GM23248 (cell line): ENCODE data around the gene HINT3. TPM values are rescaled to one million over a fixed set of nuclear protein-coding genes. Genes with fewer than 3 reads are reported as not detected.
"Not testable (repeated sequence)": the region's sequence is repeated elsewhere in the genome, so short reads cannot be mapped to it uniquely, and the experiment has no call there.

Source experiments
- DNase-seq: peaks from one replicate; pipeline ENCODE4 v3.0.0-alpha.2; 2015
- H2AFZ ChIP-seq: fragments of 200-600 bp; sonication (generic); 2 replicates; pipeline ENCODE4 v1.6.1; 2016; ENCODE audit warnings: antibody characterized with exemption
- H3F3A ChIP-seq: fragments of 200-600 bp; sonication (generic); 2 replicates; pipeline ENCODE4 v1.6.1; 2016; ENCODE audit warnings: mild to moderate bottlenecking, antibody characterized with exemption, mixed run types; ENCODE audit not compliant: insufficient read depth
- H3K27ac ChIP-seq: fragments of 200-600 bp; sonication (generic); 2 replicates; pipeline ENCODE4 v1.5.1; 2016; ENCODE audit warnings: mild to moderate bottlenecking
- H3K27me3 ChIP-seq: fragments of 200-600 bp; sonication (generic); replicated peaks from 2 replicates; pipeline ENCODE4 v1.6.1; 2016; ENCODE audit warnings: mild to moderate bottlenecking; ENCODE audit not compliant: insufficient read depth
- H3K36me3 ChIP-seq: fragments of 200-600 bp; sonication (generic); 2 replicates; pipeline ENCODE4 v1.6.1; 2016; ENCODE audit warnings: low read depth, mild to moderate bottlenecking
- H3K4me1 ChIP-seq: fragments of 200-600 bp; sonication (generic); 2 replicates; pipeline ENCODE4 v1.6.1; 2016; ENCODE audit warnings: mild to moderate bottlenecking; ENCODE audit not compliant: insufficient read depth
- H3K4me2 ChIP-seq: fragments of 200-600 bp; sonication (generic); one replicate; pipeline ENCODE4 v1.6.1; 2016; ENCODE audit warnings: mild to moderate bottlenecking; ENCODE audit not compliant: unreplicated experiment
- H3K4me3 ChIP-seq: fragments of 200-600 bp; sonication (generic); 2 replicates; pipeline ENCODE4 v1.5.1; 2016; ENCODE audit warnings: mild to moderate bottlenecking
- H3K79me2 ChIP-seq: fragments of 200-600 bp; sonication (generic); 2 replicates; pipeline ENCODE4 v1.6.1; 2016; ENCODE audit warnings: mild to moderate bottlenecking; ENCODE audit not compliant: insufficient read depth
- H3K9ac ChIP-seq: fragments of 200-600 bp; sonication (generic); 2 replicates; pipeline ENCODE4 v1.6.1; 2016; ENCODE audit warnings: mild to moderate bottlenecking
- H3K9me2 ChIP-seq: fragments of 200-600 bp; sonication (generic); 2 replicates; pipeline ENCODE4 v1.6.1; 2016; ENCODE audit warnings: mixed run types, mild to moderate bottlenecking, moderate library complexity; ENCODE audit not compliant: insufficient read depth
- H3K9me3 ChIP-seq: fragments of 200-600 bp; sonication (generic); one replicate; pipeline ENCODE4 v1.6.1; 2017; ENCODE audit warnings: low read depth
- H4K20me1 ChIP-seq: fragments of 200-600 bp; sonication (generic); 2 replicates; pipeline ENCODE4 v1.6.0; 2016; ENCODE audit not compliant: insufficient read depth
- EZH2 ChIP-seq: fragments of 200-600 bp; sonication (generic); IDR thresholded peaks from 2 replicates; pipeline ENCODE4 v1.6.1; 2018; ENCODE audit warnings: antibody characterized with exemption, mild to moderate bottlenecking; ENCODE audit not compliant: insufficient read depth, poor library complexity, severe bottlenecking
- EZH2phosphoT487 ChIP-seq: fragments of 200-600 bp; sonication (generic); IDR thresholded peaks from 2 replicates; pipeline ENCODE4 v1.6.1; 2018; ENCODE audit warnings: antibody characterized with exemption, moderate library complexity, mild to moderate bottlenecking, low read depth; ENCODE audit not compliant: insufficient read depth
- WGBS, 2 experiments: methylation state at CpG; one replicate each; pipeline ENCODE4 v1.1.6; 2015 to 2017; ENCODE audit warnings: low lambda C conversion rate in 2 of 2, low coverage in 1 of 2; ENCODE audit errors: missing lambda C conversion rate in 2 of 2; 5-methylcytosine and 5-hydroxymethylcytosine counted together
- in situ Hi-C: fragments of 300-500 bp; cut with MboI; formaldehyde crosslinking; loops from 2 replicates; pipeline ENCODE4 v1.15.0; 2020
- polyA plus RNA-seq: library from polyadenylated mRNA; unstranded; fragments of >200 nt; fragmentation: Nextera tagmentation; extraction: Ambion mirVana; gene quantifications from 2 replicates; pipeline ENCODE4 v1.2.1, GENCODE V29; 2016
- total RNA-seq: library from RNA; depleted of rRNA; stranded (reverse); fragments of >200 nt; shearing (Covaris generic); gene quantifications from 2 replicates; pipeline ENCODE4 v1.2.3, GENCODE V29; 2014

The HINT3 gene
- total and polyA plus RNA-seq, 2 experiments from 2014 or later = 7.0 to 20.5 TPM

GRCh38 chr6:125931733-125932450 is 24.7 kb upstream of the HINT3 start:
- Histone ChIP-seq H3K27ac (no peak overlapping the region), H3K9me3 (no peaks in the 10 kb centered on the region), H3K4me1 (0 out of 2 replicates have a peak, but pooled peaks cover 4% of the 10 kb centered on the region), H3K9ac (no peak overlapping the region), H2AFZ (no peak overlapping the region), H3K79me2 (no peaks in the 10 kb centered on the region), H3K27me3 (no peaks in the 10 kb centered on the region), H3K4me3 (no peak overlapping the region), H3F3A (peaks cover 5% of the 10 kb centered on the region; the same call in 1 of the 2 replicates), H3K9me2 (no peaks in the 10 kb centered on the region), H4K20me1 (no peaks in the 10 kb centered on the region), H3K36me3 (0 out of 2 replicates have a peak, but pooled peaks cover 4% of the 10 kb centered on the region), H3K4me2 (no peak overlapping the region)
- TF ChIP-seq EZH2phosphoT487 (no peak), EZH2 (no peak)
- WGBS, 2 experiments = 93 to 94% methylated on average over 4 of the region's 4 CpGs
- DNase-seq = no peak
- in situ Hi-C loops = no loop called here

- peaks cover 5% of the 10 kb centered on the region; the same call in 1 of the 2 replicates for H3F3A ChIP-seq
- H3K9me2 ChIP-seq = no peaks in the 10 kb centered on the region
- H3K4me1 ChIP-seq = 0 out of 2 replicates have a peak, but pooled peaks cover 4% of the 10 kb centered on the region
- no peaks in the 10 kb centered on the region for H3K27me3 ChIP-seq
- no peaks in the 10 kb centered on the region for H4K20me1 ChIP-seq
- H3K4me3 ChIP-seq = no peak overlapping the region
- no peak overlapping the region for H3K9ac ChIP-seq
- H2AFZ ChIP-seq = no peak overlapping the region
- H3K27ac ChIP-seq = no peak overlapping the region
- TF ChIP-seq EZH2 (no peak), EZH2phosphoT487 (no peak)
- in situ Hi-C loops = no loop called here
- no peaks in the 10 kb centered on the region for H3K79me2 ChIP-seq
- DNase-seq = no peak
- H3K9me3 ChIP-seq = no peaks in the 10 kb centered on the region
- 0 out of 2 replicates have a peak, but pooled peaks cover 4% of the 10 kb centered on the region for H3K36me3 ChIP-seq
- H3K4me2 ChIP-seq = no peak overlapping the region
Observed at GRCh38 chr6:125932451-125932795, 24.1 kb upstream of the HINT3 start.

GRCh38 chr6:125935520-125935919 is 21.1 kb upstream of the HINT3 start:
- in situ Hi-C loops = not testable (repeated sequence)

GRCh38 chr6:125939026-125939425 is 17.5 kb upstream of the HINT3 start:
- H3K9me2 ChIP-seq = no peaks in the 10 kb centered on the region
- no peaks in the 10 kb centered on the region for H3K9me3 ChIP-seq
- H3K27me3 ChIP-seq = no peaks in the 10 kb centered on the region
- in situ Hi-C loops = no loop called here
- no peaks in the 10 kb centered on the region for H4K20me1 ChIP-seq
- H2AFZ ChIP-seq = peak overlapping the region; percentile 35; the same call in 1 of the 2 replicates
- DNase-seq = no peak
- WGBS, 2 experiments = 76 to 78% methylated on average over 1 of the region's 1 CpG
- TF ChIP-seq EZH2 (no peak), EZH2phosphoT487 (no peak)
- no peaks in the 10 kb centered on the region for H3K36me3 ChIP-seq
- H3F3A ChIP-seq = peaks cover 15% of the 10 kb centered on the region
- no peaks in the 10 kb centered on the region for H3K79me2 ChIP-seq
- H3K4me1 ChIP-seq = peaks cover 17% of the 10 kb centered on the region
- H3K4me3 ChIP-seq = no peak overlapping the region
- H3K9ac ChIP-seq = no peak overlapping the region
- no peak overlapping the region for H3K4me2 ChIP-seq
- H3K27ac ChIP-seq = no peak overlapping the region

More at GRCh38 chr6:125935520-125935919, 21.1 kb upstream of the HINT3 start:
- WGBS, 2 experiments = 74 to 75% methylated on average over 5 of the region's 5 CpGs
- H3K9ac ChIP-seq, H3K9me3 ChIP-seq, H3K27ac ChIP-seq, H3K27me3 ChIP-seq, H3K4me1 ChIP-seq, H4K20me1 ChIP-seq, H3K9me2 ChIP-seq, DNase-seq, H3K36me3 ChIP-seq, H2AFZ ChIP-seq, H3K79me2 ChIP-seq, H3K4me3 ChIP-seq, H3K4me2 ChIP-seq: not testable (repeated sequence)
- peaks cover 10% of the 10 kb centered on the region for H3F3A ChIP-seq
